ENCODE measurements around the gene TFPT. TPM values are rescaled to one million over a fixed set of nuclear protein-coding genes. Genes with fewer than 3 reads are reported as not detected.

The TFPT gene
- total and polyA plus RNA-seq, 2 donors (not counting 3 experiments of a cell fraction or from before 2014, with no cell fraction given), result 28.3 to 32.1 TPM

DNA sequence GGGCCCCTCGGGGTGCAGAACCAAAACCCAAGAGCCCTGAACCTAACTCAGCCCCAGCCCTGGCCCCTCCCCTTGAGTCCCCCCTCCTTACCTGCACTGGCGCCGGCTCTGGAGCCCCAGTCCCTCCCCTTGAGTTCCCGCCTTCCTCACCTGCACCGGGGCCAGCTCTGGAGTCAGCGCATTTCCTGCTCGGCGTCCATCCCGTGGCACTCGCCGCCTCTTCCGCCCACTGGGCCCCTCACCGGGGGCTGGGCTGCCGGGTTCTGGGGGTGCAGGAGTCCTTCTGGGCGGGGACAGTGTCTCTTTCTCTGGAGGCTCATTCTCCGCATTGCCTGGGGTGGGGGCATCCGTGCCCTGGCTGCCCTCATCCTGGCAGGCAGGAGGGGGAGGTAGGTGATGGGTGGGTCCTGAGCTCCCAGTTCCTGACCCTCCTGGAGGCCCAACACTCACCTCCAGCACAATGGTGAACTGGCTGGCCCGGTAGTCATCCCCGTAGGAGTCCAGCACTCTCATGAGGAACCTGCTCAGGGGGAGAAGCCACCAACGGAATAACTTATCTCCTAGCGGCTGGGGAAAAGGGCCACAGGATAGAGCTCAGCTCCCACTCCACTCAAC is 7.5 kb downstream of the TFPT start:
- peaks cover 0 to 40% of the 10 kb centered on the region in 2 experiments for H3K36me3 ChIP-seq (ENCODE audit: control insufficient read depth in 2 of 2, extremely low read depth in 1 of 2, insufficient read depth in 2 of 2, low read length in 2 of 2)
- no peaks in the 10 kb centered on the region for H3K9me1 ChIP-seq (replicated peaks; ENCODE audit: control insufficient read depth, extremely low read depth, insufficient read depth, low read length)
- no peak for DNase-seq (ENCODE audit: low read depth, low spot score)
- H3K9me3 ChIP-seq (replicated peaks; ENCODE audit: control insufficient read depth, insufficient read depth, low read length), result no peaks in the 10 kb centered on the region
- CTCF ChIA-PET, result no interaction called here
- H3K79me2 ChIP-seq (ENCODE audit: control insufficient read depth, insufficient read depth, low read length), result peaks cover 5% of the 10 kb centered on the region
- no peak for FAIRE-seq
- no peaks in the 10 kb centered on the region for H3K27me3 ChIP-seq (ENCODE audit: control insufficient read depth in 2 of 2, insufficient read depth in 2 of 2, low read length in 2 of 2)
- H3K4me2 ChIP-seq (ENCODE audit: insufficient read depth, low read length), result no peak overlapping the region
- H4K20me1 ChIP-seq (replicated peaks; ENCODE audit: control insufficient read depth, extremely low read depth, insufficient read depth, low read length), result no peaks in the 10 kb centered on the region
- H2AFZ ChIP-seq (ENCODE audit: low read depth, low read length), result no peak overlapping the region
- POLR2A ChIA-PET, result no interaction called here
- no peak overlapping the region for H3K27ac ChIP-seq (ENCODE audit: insufficient read depth, low read depth, low read length)
- H3K4me1 ChIP-seq (ENCODE audit: control insufficient read depth, extremely low read depth, insufficient read depth, low read length), result no peaks in the 10 kb centered on the region
- H3K4me3 ChIP-seq (replicated peaks in 1 of 3; ENCODE audit: insufficient read depth in 1 of 3, low read depth in 1 of 3, low read length in 3 of 3), result no peak overlapping the region
- BruUV-seq (replicated peaks), result no TSS peak
- intact Hi-C loops (cut with micrococcal nuclease) (no loop called here), dilution Hi-C loops (cut with MboI; ENCODE audit: extremely low pct_ligation_motif_present, low sequenced_read_pairs) (no loop called here)
- no peak overlapping the region for H3K9ac ChIP-seq (replicated peaks; ENCODE audit: extremely low read depth, insufficient read depth, low read length)
- no peak for TF ChIP-seq MYC (IDR thresholded peaks at IDR 0.05; ENCODE audit: low read depth, low read length)
- no peak for TF ChIP-seq EZH2 (IDR thresholded peaks at IDR 0.05; ENCODE audit: borderline replicate concordance, low read depth, low read length, severe bottlenecking)
- TF ChIP-seq FOS (IDR thresholded peaks at IDR 0.05; ENCODE audit: borderline replicate concordance, insufficient read depth, low read length), result no peak
- TF ChIP-seq JUN (IDR thresholded peaks at IDR 0.05; ENCODE audit: borderline replicate concordance, insufficient read depth, insufficient read length, low read depth), result no peak
- no peak for TF ChIP-seq POLR2A (IDR thresholded peaks at IDR 0.05; ENCODE audit: low read depth, low read length)
- no peak for TF ChIP-seq MAX (IDR thresholded peaks at IDR 0.05; ENCODE audit: insufficient read depth, insufficient read length)
- TF ChIP-seq GATA2 (IDR thresholded peaks at IDR 0.05; ENCODE audit: insufficient read depth, insufficient read length, low read depth, low read length), result no peak
- TF ChIP-seq, protein P1, sequence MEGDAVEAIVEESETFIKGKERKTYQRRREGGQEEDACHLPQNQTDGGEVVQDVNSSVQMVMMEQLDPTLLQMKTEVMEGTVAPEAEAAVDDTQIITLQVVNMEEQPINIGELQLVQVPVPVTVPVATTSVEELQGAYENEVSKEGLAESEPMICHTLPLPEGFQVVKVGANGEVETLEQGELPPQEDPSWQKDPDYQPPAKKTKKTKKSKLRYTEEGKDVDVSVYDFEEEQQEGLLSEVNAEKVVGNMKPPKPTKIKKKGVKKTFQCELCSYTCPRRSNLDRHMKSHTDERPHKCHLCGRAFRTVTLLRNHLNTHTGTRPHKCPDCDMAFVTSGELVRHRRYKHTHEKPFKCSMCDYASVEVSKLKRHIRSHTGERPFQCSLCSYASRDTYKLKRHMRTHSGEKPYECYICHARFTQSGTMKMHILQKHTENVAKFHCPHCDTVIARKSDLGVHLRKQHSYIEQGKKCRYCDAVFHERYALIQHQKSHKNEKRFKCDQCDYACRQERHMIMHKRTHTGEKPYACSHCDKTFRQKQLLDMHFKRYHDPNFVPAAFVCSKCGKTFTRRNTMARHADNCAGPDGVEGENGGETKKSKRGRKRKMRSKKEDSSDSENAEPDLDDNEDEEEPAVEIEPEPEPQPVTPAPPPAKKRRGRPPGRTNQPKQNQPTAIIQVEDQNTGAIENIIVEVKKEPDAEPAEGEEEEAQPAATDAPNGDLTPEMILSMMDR (IDR thresholded peaks at IDR 0.05; ENCODE audit: extremely low read depth in 1 of 2, insufficient read depth in 1 of 2, low read depth in 1 of 2, low read length in 2 of 2), result no peak
- no peak for TF ChIP-seq POLR2AphosphoS5 (IDR thresholded peaks at IDR 0.05; ENCODE audit: insufficient read depth, low read depth, low read length)

All from endothelial cell of umbilical vein (primary cell).